HG03135 (cell line): Measurements from ENCODE around the gene GBA2.
A peak's percentile ranks its signal among the peaks of the same experiment; 100 is the strongest.

ENCODE experiments used
- ATAC-seq: cut with Tn5 transposase; IDR thresholded peaks from one replicate; pipeline ENCODE4 v1.9.1; 2021; ENCODE audit warnings: mild to moderate bottlenecking, moderate library complexity; ENCODE audit not compliant: unreplicated experiment

The GBA2 gene

GRCh38 chr9:35748858-35749514, at the start of gene GBA2, which contains the start of gene RGP1:
Gene GBA2, minus strand, starts transcription at chr9:35749228. Its CDS starts 524 bp downstream, at chr9:35748704.
Gene RGP1, plus strand, starts transcription at chr9:35749287. Its CDS starts 469 bp downstream, at chr9:35749756.
- peak; percentile 71 for ATAC-seq

DNA sequence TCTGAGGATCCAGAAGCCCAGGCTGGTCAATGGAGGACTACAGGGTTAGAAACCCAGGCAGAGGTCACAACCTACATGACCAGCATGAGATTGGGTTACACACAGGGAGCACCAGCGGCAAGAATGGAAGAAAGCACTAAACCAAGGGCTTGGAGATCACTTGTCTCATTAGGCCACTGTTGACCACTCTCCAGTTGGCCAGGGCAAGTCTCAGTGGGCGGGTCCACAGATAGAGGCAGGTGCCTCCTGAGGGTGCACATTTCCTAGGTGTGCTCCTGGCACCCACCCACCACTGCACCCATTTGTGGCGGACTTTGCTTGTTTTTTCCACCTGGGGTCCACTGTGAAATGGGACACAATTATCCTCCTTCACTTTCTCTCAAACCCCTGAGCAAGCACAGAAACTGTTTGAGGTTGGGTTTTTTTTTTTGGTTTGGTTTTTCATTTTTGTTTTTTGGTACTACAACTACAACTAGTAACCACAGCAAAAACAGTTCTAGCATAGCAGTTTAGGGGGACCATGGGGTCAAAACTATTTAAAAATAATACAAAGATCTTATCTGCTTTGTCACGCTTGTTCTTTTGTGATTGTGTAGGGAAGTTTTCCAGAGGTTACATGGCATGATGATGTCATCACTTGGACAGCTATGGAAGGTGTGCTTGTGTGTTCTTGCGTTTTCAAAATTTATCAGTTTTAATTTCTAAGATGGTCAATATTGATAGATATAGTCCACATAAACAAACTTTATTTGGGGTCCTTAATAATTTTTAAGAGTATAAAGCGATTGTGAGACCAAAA, 48.5 kb upstream of the GBA2 start:
- ATAC-seq: no peak

DNA sequence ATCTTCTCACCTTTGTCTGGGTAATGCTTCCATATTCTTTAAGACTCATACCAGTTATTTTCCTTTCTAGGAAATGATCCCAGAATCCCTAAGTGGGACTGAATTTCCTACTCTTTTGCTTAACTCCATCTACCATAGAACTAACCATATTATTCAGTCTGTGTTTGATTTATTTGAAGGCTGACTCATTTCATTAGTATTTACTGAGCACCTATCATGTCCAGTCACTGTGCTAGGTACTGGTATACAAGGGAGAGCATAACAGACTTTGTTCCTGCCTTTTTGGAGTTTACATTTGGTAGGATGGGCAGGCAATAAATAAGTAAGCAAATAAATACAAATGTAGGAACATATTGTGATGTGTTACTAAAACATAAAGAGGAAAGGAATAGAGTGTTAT, 46.7 kb upstream of the GBA2 start:
- ATAC-seq: no peak

- ATAC-seq: no peak
Observed at GRCh38 chr9:35793461-35793860, 44.4 kb upstream of the GBA2 start.

DNA sequence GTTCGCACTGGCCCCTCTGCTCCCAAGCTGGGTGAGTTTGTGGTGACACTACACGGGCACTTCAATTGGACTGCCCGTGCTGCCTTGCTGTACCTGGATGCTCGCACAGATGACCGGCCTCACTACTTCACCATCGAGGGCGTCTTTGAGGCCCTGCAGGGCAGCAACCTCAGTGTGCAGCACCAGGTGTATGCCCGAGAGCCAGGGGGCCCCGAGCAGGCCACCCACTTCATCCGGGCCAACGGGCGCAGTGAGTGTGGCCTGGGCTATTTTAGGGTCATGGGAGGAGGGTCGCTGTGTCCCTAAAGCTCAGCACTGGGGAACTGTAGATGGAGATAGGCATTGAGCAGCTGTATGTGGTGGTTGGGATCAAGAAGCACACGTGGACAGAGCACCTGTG, 43.8 kb upstream of the GBA2 start:
- ATAC-seq: no peak

DNA sequence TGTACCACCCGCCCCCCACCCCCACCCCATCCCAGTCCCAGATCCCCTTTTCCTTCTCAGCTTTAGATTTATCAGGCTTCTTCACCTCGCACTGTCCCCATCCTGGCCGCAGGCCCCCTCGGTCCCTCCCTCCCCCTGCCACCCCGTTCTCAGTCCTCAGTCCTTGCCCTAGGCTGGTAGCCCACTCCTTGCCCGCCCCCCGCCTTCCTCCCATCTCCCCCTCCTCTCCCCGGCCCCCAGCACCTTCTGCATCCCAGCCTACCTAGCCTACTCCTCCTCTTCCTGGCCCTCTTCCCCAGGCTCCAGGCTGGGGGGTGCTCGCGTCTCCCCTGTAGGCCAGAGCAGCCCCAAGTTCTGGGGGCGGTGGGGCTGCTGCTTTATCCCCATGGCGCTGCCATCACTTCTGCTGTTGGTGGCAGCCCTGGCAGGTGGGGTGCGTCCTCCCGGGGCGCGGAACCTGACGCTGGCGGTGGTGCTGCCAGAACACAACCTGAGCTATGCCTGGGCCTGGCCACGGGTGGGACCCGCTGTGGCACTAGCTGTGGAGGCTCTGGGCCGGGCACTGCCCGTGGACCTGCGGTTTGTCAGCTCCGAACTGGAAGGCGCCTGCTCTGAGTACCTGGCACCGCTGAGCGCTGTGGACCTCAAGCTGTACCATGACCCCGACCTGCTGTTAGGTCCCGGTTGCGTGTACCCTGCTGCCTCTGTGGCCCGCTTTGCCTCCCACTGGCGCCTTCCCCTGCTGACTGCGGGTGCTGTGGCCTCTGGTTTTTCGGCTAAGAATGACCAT, 43.2 kb upstream of the GBA2 start:
- ATAC-seq: no peak

- no peak for ATAC-seq
Observed at GRCh38 chr9:35791297-35791921, 42.4 kb upstream of the GBA2 start, which contains the start of gene NPR2. Gene NPR2, plus strand, starts transcription at chr9:35791591. Its CDS starts 818 bp downstream, at chr9:35792409.

DNA sequence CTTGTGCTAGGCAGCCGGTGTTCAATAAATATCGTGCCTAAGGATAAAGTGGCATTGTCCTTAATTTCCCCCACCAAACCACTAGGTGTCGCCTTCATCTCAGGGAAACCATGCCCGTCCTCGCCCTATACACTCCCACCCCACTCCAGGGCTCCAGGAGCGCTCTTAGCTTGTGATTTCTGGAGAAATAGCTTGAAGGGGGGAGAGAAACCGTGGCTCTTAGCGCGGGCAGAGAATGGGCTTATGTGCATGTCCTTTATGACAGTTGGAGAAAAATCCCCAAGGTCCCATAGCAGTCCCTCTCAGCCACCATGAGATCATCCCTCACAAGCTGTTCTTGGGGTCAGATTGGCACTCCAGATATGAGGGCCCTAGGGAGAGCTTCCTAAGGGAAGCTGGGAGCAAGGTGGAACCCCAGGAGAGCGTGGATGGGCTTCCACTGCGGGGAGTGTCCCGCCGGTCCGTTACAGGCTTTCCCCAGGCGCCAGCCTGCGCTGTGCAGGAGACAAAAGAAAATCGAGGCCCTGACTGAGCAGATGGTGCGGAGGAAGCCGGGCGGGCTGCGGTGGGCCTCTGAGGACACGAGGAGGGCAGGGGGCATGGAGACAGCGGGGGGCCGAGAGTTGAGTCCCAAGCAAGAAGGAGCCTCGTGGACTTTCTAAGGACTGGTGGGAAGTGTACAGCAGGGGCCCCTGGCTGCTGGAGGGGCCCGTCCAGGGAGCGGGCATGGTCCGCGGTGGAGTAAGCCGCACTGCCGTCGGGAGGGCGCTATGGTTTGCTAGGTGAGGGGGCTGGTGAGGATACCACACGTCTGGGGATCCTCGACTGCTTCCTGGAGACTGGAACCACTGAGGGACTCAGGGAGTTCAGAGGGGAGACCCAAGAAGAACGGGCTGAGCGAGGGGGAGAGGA, 41.6 kb upstream of the GBA2 start:
- peak; percentile 61 for ATAC-seq

GRCh38 chr9:35790025-35790384, 41.0 kb upstream of the GBA2 start:
- ATAC-seq: no peak

- ATAC-seq: no peak
Observed at GRCh38 chr9:35789541-35789940, 40.5 kb upstream of the GBA2 start.

GRCh38 chr9:35783418-35783817, 34.4 kb upstream of the GBA2 start:
- ATAC-seq: no peak

DNA sequence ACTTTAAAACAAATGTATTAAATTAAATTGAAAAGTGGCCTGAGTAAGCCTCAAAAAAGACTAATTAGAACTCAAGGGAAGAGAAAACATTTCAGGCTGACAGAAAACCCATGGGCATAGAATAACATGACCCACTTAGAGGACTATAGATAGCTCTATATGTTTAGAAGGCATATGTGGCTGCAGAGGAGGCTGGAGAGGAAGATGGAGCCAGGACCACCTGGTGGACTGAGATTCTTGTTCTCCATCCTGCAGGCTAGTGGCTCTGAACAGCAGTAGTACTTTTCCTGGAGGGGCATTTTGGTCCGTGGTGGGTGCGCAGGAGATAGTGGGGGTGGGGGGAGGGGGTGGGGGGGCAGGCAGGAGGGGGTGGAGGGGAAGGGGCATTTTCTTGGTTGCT, 32.0 kb upstream of the GBA2 start:
- ATAC-seq: no peak

- ATAC-seq: no peak
Observed at GRCh38 chr9:35778496-35778895, 29.5 kb upstream of the GBA2 start.

DNA sequence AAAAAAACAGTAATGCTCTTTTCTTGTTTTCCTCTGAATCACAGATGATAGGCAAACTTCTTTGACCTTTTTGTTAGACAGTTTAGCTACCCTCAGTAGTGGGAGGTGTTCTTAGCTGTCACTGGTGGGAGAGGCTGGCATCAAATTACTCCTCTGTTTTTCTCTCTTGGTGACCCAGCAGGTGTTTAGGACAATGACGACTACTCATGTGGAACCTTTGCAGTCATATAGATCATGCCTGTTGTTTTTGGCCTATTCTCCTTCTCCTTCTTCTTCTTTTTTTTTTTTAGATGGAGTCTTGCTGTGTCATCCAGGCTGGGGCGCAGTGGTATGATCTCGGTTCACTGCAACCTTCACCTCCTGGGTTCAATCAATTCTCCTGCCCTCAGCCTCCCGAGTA, 27.0 kb upstream of the GBA2 start:
- ATAC-seq: no peak

GRCh38 chr9:35774907-35775635, 26.0 kb upstream of the GBA2 start:
- ATAC-seq: no peak

- ATAC-seq: no peak
Observed at GRCh38 chr9:35771943-35772342, 22.9 kb upstream of the GBA2 start.

DNA sequence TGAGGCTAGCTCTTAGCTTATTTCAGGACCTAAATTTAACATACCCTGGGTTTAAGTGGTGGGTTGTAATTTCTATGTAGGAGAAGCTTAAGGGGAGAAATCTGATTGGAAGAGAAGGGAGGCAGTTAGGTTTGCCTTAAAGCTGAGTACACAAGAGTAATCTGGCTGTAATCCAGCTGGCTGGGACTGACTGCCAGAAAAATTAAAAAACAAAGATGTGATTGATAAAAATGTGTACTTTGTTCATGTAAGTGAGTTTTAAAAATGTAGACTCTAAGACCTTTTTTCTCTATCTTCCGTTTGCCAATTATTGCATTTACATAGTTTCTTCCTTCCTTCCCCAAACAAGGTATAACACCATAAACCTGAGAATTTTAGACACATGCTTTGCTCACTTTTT, 22.5 kb upstream of the GBA2 start:
- ATAC-seq: no peak

- ATAC-seq: no peak
Observed at GRCh38 chr9:35771075-35771433, 22.0 kb upstream of the GBA2 start.

DNA sequence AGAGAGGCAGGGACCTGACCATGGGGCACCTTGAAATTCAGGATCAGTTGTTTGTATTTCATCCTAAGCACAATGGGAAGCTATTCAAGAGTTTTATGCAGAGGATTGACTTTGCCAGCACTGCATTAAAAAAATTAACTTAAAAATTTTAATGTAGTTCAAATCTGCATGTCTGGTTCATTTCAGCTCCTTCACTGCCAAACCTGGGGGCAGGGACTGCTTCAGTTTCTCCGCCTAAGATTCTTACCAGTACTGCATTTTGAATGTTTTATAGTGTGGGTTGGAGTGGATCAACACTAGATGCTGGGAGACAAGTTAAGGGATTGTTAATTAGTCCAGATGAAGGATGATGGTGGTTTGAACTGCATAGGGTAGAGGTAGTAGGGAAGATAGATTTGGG, 20.7 kb upstream of the GBA2 start:
- no peak for ATAC-seq

GRCh38 chr9:35767458-35767857, 18.4 kb upstream of the GBA2 start:
- ATAC-seq: no peak
